A673 (cell line): ENCODE measurements around the gene NEUROG3. TPM values are rescaled to one million over a fixed set of nuclear protein-coding genes. Genes with fewer than 3 reads are reported as not detected.

Source experiments
- BruUV-seq: library from RNA; stranded (reverse); fragments of 400-500 nt; replicated peaks from 2 replicates; lab custom pipeline; 2021; lab: Mats Ljungman, UMichigan
- CTCF ChIA-PET: fragments of 300-600 bp; sonication (Branson Sonifier 250); formaldehyde crosslinking; loops from one replicate; lab custom pipeline; 2022; ENCODE audit warnings: antibody characterized with exemption; lab: Charles Lee
- POLR2A ChIA-PET: fragments of 300-600 bp; sonication (Branson Sonifier 250); formaldehyde crosslinking; loops from one replicate; lab custom pipeline; 2022; ENCODE audit warnings: antibody characterized with exemption; ENCODE audit not compliant: low non-redundant PET; lab: Charles Lee
- DNase-seq: peaks from one replicate; pipeline ENCODE4 v3.0.0-alpha.2; 2015; ENCODE audit warnings: low spot score
- H3K27ac ChIP-seq: fragments of 200-600 bp; sonication (generic); 2 replicates; pipeline ENCODE4 v1.5.1; 2016; ENCODE audit warnings: mixed run types, low read depth, mild to moderate bottlenecking, mixed read lengths, antibody characterized with exemption, low read length; ENCODE audit not compliant: poor library complexity, severe bottlenecking
- H3K27me3 ChIP-seq: fragments of 200-600 bp; sonication (generic); replicated peaks from 2 replicates; pipeline ENCODE4 v1.6.1; 2017; ENCODE audit warnings: mixed run types, low read depth, mild to moderate bottlenecking, mixed read lengths, antibody characterized with exemption, low read length; ENCODE audit not compliant: insufficient read depth, poor library complexity
- H3K36me3 ChIP-seq: fragments of 200-600 bp; sonication (generic); 2 replicates; pipeline ENCODE4 v1.6.1; 2016; ENCODE audit warnings: mixed run types, mild to moderate bottlenecking, mixed read lengths, antibody characterized with exemption, low read length; ENCODE audit not compliant: insufficient read depth, poor library complexity, severe bottlenecking
- H3K4me1 ChIP-seq: fragments of 200-600 bp; sonication (generic); 2 replicates; pipeline ENCODE4 v1.6.1; 2017; ENCODE audit warnings: mixed run types, mild to moderate bottlenecking, mixed read lengths, antibody characterized with exemption, low read length; ENCODE audit not compliant: insufficient read depth, poor library complexity, severe bottlenecking
- H3K4me3 ChIP-seq: fragments of 200-600 bp; sonication (generic); 2 replicates; pipeline ENCODE4 v1.5.1; 2016; ENCODE audit warnings: low read depth, mixed run types, mild to moderate bottlenecking, mixed read lengths, low read length; ENCODE audit not compliant: poor library complexity, severe bottlenecking
- H3K9me3 ChIP-seq: fragments of 200-600 bp; sonication (generic); 2 replicates; pipeline ENCODE4 v1.6.1; 2016; ENCODE audit warnings: mixed run types, low read depth, mild to moderate bottlenecking, mixed read lengths, antibody characterized with exemption, low read length; ENCODE audit not compliant: poor library complexity, severe bottlenecking
- CTCF ChIP-seq: fragments of 300-800, 200-600 bp; sonication (generic); conservative IDR thresholded peaks from 2 replicates; pipeline ENCODE4 v1.5.1; 2017; ENCODE audit warnings: low read depth, mild to moderate bottlenecking, antibody characterized with exemption, low read length, moderate library complexity, mixed read lengths
- EZH2 ChIP-seq: fragments of 200-600 bp; sonication (generic); IDR thresholded peaks from 2 replicates; pipeline ENCODE4 v1.6.1; 2017; ENCODE audit warnings: borderline replicate concordance, low read depth, mild to moderate bottlenecking, mixed read lengths, antibody characterized with exemption, low read length; ENCODE audit not compliant: poor library complexity, severe bottlenecking
- intact Hi-C: fragments of 100-400 bp; cut with micrococcal nuclease; formaldehyde crosslinking; loops from one replicate; pipeline ENCODE4 v1.10.0; 2022; ENCODE audit not compliant: unreplicated experiment
- total RNA-seq: library from RNA; stranded (reverse); gene quantifications from 2 replicates; pipeline ENCODE4 v1.2.3, GENCODE V29; 2021

NEUROG3 gene
- total RNA-seq, 1 experiment from 2014 or later, result not detected

DNA sequence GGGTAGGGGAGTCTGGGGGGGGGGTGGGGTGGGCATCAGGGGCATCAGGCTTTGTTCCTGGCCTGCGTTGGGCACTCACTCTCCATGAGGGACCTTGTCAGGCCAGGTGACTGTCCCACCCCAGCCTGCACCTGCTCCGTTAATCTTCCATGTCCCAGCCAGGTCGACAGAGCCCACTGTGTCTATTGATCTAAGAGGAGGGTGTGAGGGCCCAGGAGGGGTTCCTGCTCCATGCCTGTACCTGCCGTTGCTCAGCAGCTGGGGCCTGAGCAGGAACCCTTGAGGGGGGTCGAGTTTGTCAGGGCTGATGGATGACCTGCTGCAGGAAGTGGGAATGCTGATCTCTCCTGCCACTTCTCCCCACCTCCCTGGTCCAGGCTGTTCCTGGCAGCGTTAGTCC, 18.6 kb downstream of the NEUROG3 start:
- CTCF ChIA-PET, result no interaction called here
- no peak overlapping the region for H3K27ac ChIP-seq
- no TSS peak for BruUV-seq
- TF ChIP-seq CTCF (no peak), EZH2 (no peak)
- no peaks in the 10 kb centered on the region for H3K4me1 ChIP-seq
- intact Hi-C loops, result no loop called here
- peaks cover 33% of the 10 kb centered on the region for H3K27me3 ChIP-seq
- no peaks in the 10 kb centered on the region for H3K36me3 ChIP-seq
- DNase-seq, result no peak
- H3K9me3 ChIP-seq, result peaks cover 14% of the 10 kb centered on the region
- no peak overlapping the region for H3K4me3 ChIP-seq
- POLR2A ChIA-PET, result no interaction called here

DNA sequence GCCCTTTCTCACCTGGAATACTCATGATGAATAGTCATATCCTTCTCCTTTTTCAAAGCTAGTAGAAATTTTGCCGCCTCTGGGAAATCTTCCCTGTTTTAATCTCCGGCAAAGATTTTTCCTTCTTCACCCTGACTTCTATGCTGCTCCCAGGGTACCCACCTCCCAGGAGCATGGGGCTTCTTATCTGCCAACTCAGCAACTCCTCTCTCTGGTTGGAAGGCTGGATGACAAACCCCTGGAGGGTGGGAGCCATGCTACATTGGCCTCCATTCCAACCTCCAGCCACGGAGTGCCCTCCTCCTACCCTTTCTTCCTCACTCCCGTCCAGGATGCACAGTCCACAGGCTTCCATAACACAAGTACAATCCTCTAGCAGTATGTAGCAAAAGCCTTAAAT, 19.9 kb downstream of the NEUROG3 start:
- TF ChIP-seq EZH2, result no peak
- no peak for TF ChIP-seq CTCF
- Histone ChIP-seq H3K4me1 (no peaks in the 10 kb centered on the region), H3K27ac (no peak overlapping the region), H3K27me3 (peaks cover 33% of the 10 kb centered on the region), H3K4me3 (no peak overlapping the region), H3K36me3 (no peaks in the 10 kb centered on the region), H3K9me3 (peaks cover 19% of the 10 kb centered on the region)
- DNase-seq, result no peak
- intact Hi-C loops, result no loop called here
- ChIA-PET CTCF (no interaction called here), POLR2A (no interaction called here)
- no TSS peak for BruUV-seq

DNA sequence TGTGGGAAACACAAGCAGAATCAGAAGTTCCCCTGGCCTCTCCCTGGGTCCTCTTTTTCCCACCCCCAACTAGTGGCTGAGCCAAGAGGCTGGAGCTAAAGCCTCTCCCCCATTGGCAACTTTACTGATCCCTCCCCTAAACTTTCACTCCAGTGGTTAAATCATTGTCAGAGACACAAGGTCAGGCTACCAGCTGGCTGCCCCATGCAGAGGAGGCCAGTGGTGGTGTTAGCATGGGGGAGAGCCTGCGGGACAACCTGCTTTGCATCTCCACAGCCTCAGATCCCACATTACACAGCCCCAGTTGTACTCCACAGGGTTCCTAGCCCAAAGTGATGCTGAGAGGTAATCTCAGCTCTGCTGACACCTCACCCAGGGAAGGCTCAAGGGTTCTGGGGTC, 21.0 kb downstream of the NEUROG3 start:
- H3K27ac ChIP-seq, result no peak overlapping the region
- BruUV-seq, result no TSS peak
- CTCF ChIA-PET, result no interaction called here
- TF ChIP-seq CTCF, result no peak
- no peak for TF ChIP-seq EZH2
- H3K27me3 ChIP-seq, result peaks cover 28% of the 10 kb centered on the region
- DNase-seq, result no peak
- no peaks in the 10 kb centered on the region for H3K4me1 ChIP-seq
- H3K36me3 ChIP-seq, result no peaks in the 10 kb centered on the region
- POLR2A ChIA-PET, result no interaction called here
- H3K9me3 ChIP-seq, result peaks cover 19% of the 10 kb centered on the region
- intact Hi-C loops, result no loop called here
- H3K4me3 ChIP-seq, result no peak overlapping the region
